Kasumi-1 (cell line): ENCODE measurements around the gene GOLM1.
"Not testable (repeated sequence)": the region's sequence is repeated elsewhere in the genome, so short reads cannot be mapped to it uniquely, and the experiment has no call there.

Source experiments
- DNase-seq, 2 experiments: peaks; one replicate each; lab custom pipeline; 2025; lab: John Stamatoyannopoulos, UW

Gene GOLM1

GRCh38 chr9:86091477-86091876 is 7.9 kb downstream of the GOLM1 start:
- DNase-seq: no peak

- DNase-seq: no peak
These were observed 16.5 kb downstream of the GOLM1 start for GRCh38 chr9:86082870-86083269.

GRCh38 chr9:86079865-86080469 is 19.4 kb downstream of the GOLM1 start:
- DNase-seq: no peak

- DNase-seq: no peak
These were observed 19.9 kb downstream of the GOLM1 start for GRCh38 chr9:86079421-86079831.

- no peak for DNase-seq
These were observed 20.6 kb downstream of the GOLM1 start for GRCh38 chr9:86078731-86079130.

- no peak for DNase-seq
These were observed 22.1 kb downstream of the GOLM1 start for GRCh38 chr9:86077276-86077675.

- no peak for DNase-seq
These were observed 23.9 kb downstream of the GOLM1 start for GRCh38 chr9:86075132-86076109.

GRCh38 chr9:86073839-86074238 is 25.5 kb downstream of the GOLM1 start:
- no peak for DNase-seq

- no peak for DNase-seq
These were observed 26.9 kb downstream of the GOLM1 start for GRCh38 chr9:86072394-86072877.

- peak; percentile 81 to 84 for DNase-seq
These were observed 30.0 kb downstream of the GOLM1 start for GRCh38 chr9:86069206-86069869.

- DNase-seq: no peak
These were observed 35.1 kb downstream of the GOLM1 start for GRCh38 chr9:86064220-86064619.

GRCh38 chr9:86062845-86063693 is 36.3 kb downstream of the GOLM1 start:
- DNase-seq: peak; percentile 8 to 29

- no peak for DNase-seq
These were observed 37.2 kb downstream of the GOLM1 start for GRCh38 chr9:86061972-86062739.

GRCh38 chr9:86057491-86057890 is 41.9 kb downstream of the GOLM1 start:
- DNase-seq: no peak

- DNase-seq: no peak
These were observed 44.7 kb downstream of the GOLM1 start for GRCh38 chr9:86054695-86055094.

- DNase-seq: no peak
These were observed 46.5 kb downstream of the GOLM1 start for GRCh38 chr9:86052556-86053468.

- not testable (repeated sequence) for DNase-seq
These were observed 51.2 kb downstream of the GOLM1 start for GRCh38 chr9:86048018-86048742.

GRCh38 chr9:86047361-86047760 is 52.0 kb downstream of the GOLM1 start:
- DNase-seq: no peak

- DNase-seq: no peak
These were observed 52.4 kb downstream of the GOLM1 start for GRCh38 chr9:86046930-86047341.
